GM12874 (cell line): Measurements from ENCODE around the gene KDM4B.

Source experiments
- CTCF ChIP-seq: IDR thresholded peaks from 2 replicates; pipeline ENCODE4 v1.5.1; 2011; ENCODE audit warnings: low read depth, mild to moderate bottlenecking, control low read depth, low read length, moderate library complexity; ENCODE audit not compliant: insufficient read depth

KDM4B gene

GRCh38 chr19:5066768-5067167, 97.9 kb downstream of the KDM4B start:
- no peak for TF ChIP-seq CTCF

- no peak for TF ChIP-seq CTCF
These were observed 98.8 kb downstream of the KDM4B start for GRCh38 chr19:5067678-5068077.

- no peak for TF ChIP-seq CTCF
These were observed 99.5 kb downstream of the KDM4B start for GRCh38 chr19:5068233-5069072.

- TF ChIP-seq CTCF: no peak
These were observed 101.4 kb downstream of the KDM4B start for GRCh38 chr19:5070331-5070730.

- no peak for TF ChIP-seq CTCF
These were observed 102.0 kb downstream of the KDM4B start for GRCh38 chr19:5070930-5071329.

GRCh38 chr19:5071579-5071978, 102.7 kb downstream of the KDM4B start:
- TF ChIP-seq CTCF: no peak

- no peak for TF ChIP-seq CTCF
These were observed 103.2 kb downstream of the KDM4B start for GRCh38 chr19:5072115-5072514.
